Measurements from ENCODE around the gene CPT1A. TPM values are rescaled to one million over a fixed set of nuclear protein-coding genes. Genes with fewer than 3 reads are reported as not detected.

CPT1A gene
- total RNA-seq, 2 experiments from 2014 or later = 17.5 TPM

- ChIA-PET POLR2A (no interaction called here), CTCF (interaction anchor here (1.1 kb wide), 1 partner anchor 10 kb away, joined by 3 read pairs; no protein-coding TSS in a partner anchor)
- intact Hi-C loops (cut with micrococcal nuclease) = no loop called here
- Mint-ChIP-seq H3K4me3 (no peak overlapping the region), H3K27ac (no peak overlapping the region), H3K9me3 (no peaks in the 10 kb centered on the region), H3K4me1 (ENCODE audit: low read depth) (peaks cover 11% of the 10 kb centered on the region), H3K36me3 (ENCODE audit: low read depth) (peaks cover 4% of the 10 kb centered on the region), H3K27me3 (peaks cover 30% of the 10 kb centered on the region)
- no peak for ATAC-seq
- TF ChIP-seq CTCF (IDR thresholded peaks at IDR 0.05) = no peak
- DNase-seq = no peak
These were observed 26.6 kb upstream of the CPT1A start for GRCh38 chr11:68868221-68868835.

DNA sequence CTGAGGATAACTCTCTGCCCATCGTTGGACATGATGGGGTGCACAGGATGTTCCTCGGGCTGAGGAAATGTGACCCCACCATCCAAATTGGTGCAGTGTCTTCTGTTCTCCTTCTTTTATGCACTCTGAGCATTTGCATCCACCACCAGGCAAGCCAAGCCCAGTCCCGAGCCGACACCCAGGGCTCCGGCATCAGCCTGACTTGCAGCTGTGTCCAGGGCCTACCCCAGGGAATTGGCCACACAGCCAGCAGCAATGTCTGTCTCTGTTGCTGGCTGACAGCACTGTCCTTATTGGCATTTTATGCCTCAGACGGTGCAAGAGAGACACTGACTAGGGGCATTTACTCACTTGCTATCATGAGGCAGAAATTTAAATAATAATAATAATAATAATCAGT, 25.4 kb upstream of the CPT1A start:
- DNase-seq (no peak), ATAC-seq (no peak)
- Mint-ChIP-seq H3K4me3 (no peak overlapping the region), H3K27me3 (peaks cover 28% of the 10 kb centered on the region), H3K9me3 (peaks cover 4% of the 10 kb centered on the region), H3K36me3 (ENCODE audit: low read depth) (peaks cover 4% of the 10 kb centered on the region), H3K4me1 (ENCODE audit: low read depth) (peaks cover 11% of the 10 kb centered on the region), H3K27ac (no peak overlapping the region)
- intact Hi-C loops (cut with micrococcal nuclease) = no loop called here
- CTCF ChIA-PET = no interaction called here
- POLR2A ChIA-PET = interaction anchor here (0.7 kb wide), 1 partner anchor 12 kb away, joined by 3 read pairs; no protein-coding TSS in a partner anchor
- no peak for TF ChIP-seq CTCF (IDR thresholded peaks at IDR 0.05)

GRCh38 chr11:68865241-68865640, 23.5 kb upstream of the CPT1A start:
- H3K27ac Mint-ChIP-seq = no peak overlapping the region
- ATAC-seq (no peak), DNase-seq (no peak)
- no peak overlapping the region for H3K4me3 Mint-ChIP-seq
- peaks cover 20% of the 10 kb centered on the region for H3K27me3 Mint-ChIP-seq
- peaks cover 4% of the 10 kb centered on the region for H3K36me3 Mint-ChIP-seq (ENCODE audit: low read depth)
- ChIA-PET POLR2A (no interaction called here), CTCF (no interaction called here)
- no peak for TF ChIP-seq CTCF (IDR thresholded peaks at IDR 0.05)
- peaks cover 4% of the 10 kb centered on the region for H3K9me3 Mint-ChIP-seq
- intact Hi-C loops (cut with micrococcal nuclease) = no loop called here
- peaks cover 9% of the 10 kb centered on the region for H3K4me1 Mint-ChIP-seq (ENCODE audit: low read depth)

GRCh38 chr11:68863553-68864265, 22.0 kb upstream of the CPT1A start:
- H3K27ac Mint-ChIP-seq = no peak overlapping the region
- H3K27me3 Mint-ChIP-seq = peaks cover 8% of the 10 kb centered on the region
- H3K4me3 Mint-ChIP-seq = no peak overlapping the region
- peaks cover 4% of the 10 kb centered on the region for H3K36me3 Mint-ChIP-seq (ENCODE audit: low read depth)
- POLR2A ChIA-PET = no interaction called here
- no peak for ATAC-seq
- H3K4me1 Mint-ChIP-seq (ENCODE audit: low read depth) = no peaks in the 10 kb centered on the region
- CTCF ChIA-PET = no interaction called here
- no peak for TF ChIP-seq CTCF (IDR thresholded peaks at IDR 0.05)
- no peak for DNase-seq
- intact Hi-C loops (cut with micrococcal nuclease) = no loop called here
- peaks cover 8% of the 10 kb centered on the region for H3K9me3 Mint-ChIP-seq

GRCh38 chr11:68862421-68862820, 20.7 kb upstream of the CPT1A start:
- ChIA-PET POLR2A (no interaction called here), CTCF (no interaction called here)
- intact Hi-C loops (cut with micrococcal nuclease) = no loop called here
- peaks cover 8% of the 10 kb centered on the region for H3K9me3 Mint-ChIP-seq
- H3K36me3 Mint-ChIP-seq (ENCODE audit: low read depth) = peaks cover 4% of the 10 kb centered on the region
- ATAC-seq (no peak), DNase-seq (no peak)
- no peak overlapping the region for H3K27ac Mint-ChIP-seq
- no peak overlapping the region for H3K4me3 Mint-ChIP-seq
- H3K27me3 Mint-ChIP-seq = peaks cover 3% of the 10 kb centered on the region
- TF ChIP-seq CTCF (IDR thresholded peaks at IDR 0.05) = no peak
- H3K4me1 Mint-ChIP-seq (ENCODE audit: low read depth) = no peaks in the 10 kb centered on the region
